ENCODE results near the gene NEDD4L.

The NEDD4L gene

DNA sequence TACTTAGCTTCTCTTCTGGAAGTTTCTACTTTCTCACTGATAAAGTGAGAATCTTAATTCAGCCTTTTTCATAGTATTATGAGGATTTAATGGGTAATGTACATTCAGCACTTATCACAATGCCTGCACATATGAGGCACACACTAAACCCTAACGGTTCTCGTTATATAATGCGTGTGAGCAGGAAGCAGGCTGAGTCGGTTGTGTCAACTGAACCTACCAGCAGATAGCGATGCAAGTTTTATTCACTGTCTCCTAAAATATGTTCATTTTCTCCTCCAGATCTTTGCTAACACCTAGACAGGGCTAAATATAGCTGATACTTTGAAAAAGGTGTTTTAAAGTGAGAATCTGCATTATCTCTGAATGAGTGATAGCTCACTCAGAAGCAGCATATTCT lies 383.3 kb downstream of the NEDD4L start:
- ATAC-seq: no peak
- TF ChIP-seq, protein P1, sequence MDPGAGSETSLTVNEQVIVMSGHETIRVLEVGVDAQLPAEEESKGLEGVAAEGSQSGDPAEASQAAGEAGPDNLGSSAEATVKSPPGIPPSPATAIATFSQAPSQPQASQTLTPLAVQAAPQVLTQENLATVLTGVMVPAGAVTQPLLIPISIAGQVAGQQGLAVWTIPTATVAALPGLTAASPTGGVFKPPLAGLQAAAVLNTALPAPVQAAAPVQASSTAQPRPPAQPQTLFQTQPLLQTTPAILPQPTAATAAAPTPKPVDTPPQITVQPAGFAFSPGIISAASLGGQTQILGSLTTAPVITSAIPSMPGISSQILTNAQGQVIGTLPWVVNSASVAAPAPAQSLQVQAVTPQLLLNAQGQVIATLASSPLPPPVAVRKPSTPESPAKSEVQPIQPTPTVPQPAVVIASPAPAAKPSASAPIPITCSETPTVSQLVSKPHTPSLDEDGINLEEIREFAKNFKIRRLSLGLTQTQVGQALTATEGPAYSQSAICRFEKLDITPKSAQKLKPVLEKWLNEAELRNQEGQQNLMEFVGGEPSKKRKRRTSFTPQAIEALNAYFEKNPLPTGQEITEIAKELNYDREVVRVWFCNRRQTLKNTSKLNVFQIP (CRISPR knock-in tag; IDR thresholded peaks at IDR 0.05; ENCODE audit: borderline replicate concordance, low read depth): no peak
- no peak for TF ChIP-seq ZNF8 (CRISPR knock-in tag; IDR thresholded peaks at IDR 0.05)
- TF ChIP-seq, protein P2, sequence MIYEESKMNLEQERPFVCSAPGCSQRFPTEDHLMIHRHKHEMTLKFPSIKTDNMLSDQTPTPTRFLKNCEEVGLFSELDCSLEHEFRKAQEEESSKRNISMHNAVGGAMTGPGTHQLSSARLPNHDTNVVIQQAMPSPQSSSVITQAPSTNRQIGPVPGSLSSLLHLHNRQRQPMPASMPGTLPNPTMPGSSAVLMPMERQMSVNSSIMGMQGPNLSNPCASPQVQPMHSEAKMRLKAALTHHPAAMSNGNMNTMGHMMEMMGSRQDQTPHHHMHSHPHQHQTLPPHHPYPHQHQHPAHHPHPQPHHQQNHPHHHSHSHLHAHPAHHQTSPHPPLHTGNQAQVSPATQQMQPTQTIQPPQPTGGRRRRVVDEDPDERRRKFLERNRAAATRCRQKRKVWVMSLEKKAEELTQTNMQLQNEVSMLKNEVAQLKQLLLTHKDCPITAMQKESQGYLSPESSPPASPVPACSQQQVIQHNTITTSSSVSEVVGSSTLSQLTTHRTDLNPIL (CRISPR knock-in tag; IDR thresholded peaks at IDR 0.05; ENCODE audit: low read depth): no peak
- TF ChIP-seq TCF4 (CRISPR knock-in tag; IDR thresholded peaks at IDR 0.05; ENCODE audit: borderline replicate concordance): no peak
- TF ChIP-seq ZNF70 (CRISPR knock-in tag; IDR thresholded peaks at IDR 0.05): no peak
- TF ChIP-seq OSR1 (CRISPR knock-in tag; IDR thresholded peaks at IDR 0.05): no peak
- no peak for TF ChIP-seq TOX (CRISPR knock-in tag; IDR thresholded peaks at IDR 0.05; ENCODE audit: borderline replicate concordance)
- TF ChIP-seq ZNF565 (CRISPR knock-in tag; conservative IDR thresholded peaks at IDR 0.05; ENCODE audit: low read depth): no peak
- TF ChIP-seq GLIS3 (CRISPR knock-in tag; IDR thresholded peaks at IDR 0.05): no peak
- no peak for TF ChIP-seq ZFP3 (CRISPR knock-in tag; IDR thresholded peaks at IDR 0.05)
- TF ChIP-seq ESRRG (CRISPR knock-in tag; IDR thresholded peaks at IDR 0.05): no peak
- TF ChIP-seq, protein P3, sequence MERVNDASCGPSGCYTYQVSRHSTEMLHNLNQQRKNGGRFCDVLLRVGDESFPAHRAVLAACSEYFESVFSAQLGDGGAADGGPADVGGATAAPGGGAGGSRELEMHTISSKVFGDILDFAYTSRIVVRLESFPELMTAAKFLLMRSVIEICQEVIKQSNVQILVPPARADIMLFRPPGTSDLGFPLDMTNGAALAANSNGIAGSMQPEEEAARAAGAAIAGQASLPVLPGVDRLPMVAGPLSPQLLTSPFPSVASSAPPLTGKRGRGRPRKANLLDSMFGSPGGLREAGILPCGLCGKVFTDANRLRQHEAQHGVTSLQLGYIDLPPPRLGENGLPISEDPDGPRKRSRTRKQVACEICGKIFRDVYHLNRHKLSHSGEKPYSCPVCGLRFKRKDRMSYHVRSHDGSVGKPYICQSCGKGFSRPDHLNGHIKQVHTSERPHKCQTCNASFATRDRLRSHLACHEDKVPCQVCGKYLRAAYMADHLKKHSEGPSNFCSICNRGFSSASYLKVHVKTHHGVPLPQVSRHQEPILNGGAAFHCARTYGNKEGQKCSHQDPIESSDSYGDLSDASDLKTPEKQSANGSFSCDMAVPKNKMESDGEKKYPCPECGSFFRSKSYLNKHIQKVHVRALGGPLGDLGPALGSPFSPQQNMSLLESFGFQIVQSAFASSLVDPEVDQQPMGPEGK (CRISPR knock-in tag; IDR thresholded peaks at IDR 0.05; ENCODE audit: borderline replicate concordance): no peak
- TF ChIP-seq PPARA (CRISPR knock-in tag; IDR thresholded peaks at IDR 0.05; ENCODE audit: borderline replicate concordance): no peak
- TF ChIP-seq, protein P4, sequence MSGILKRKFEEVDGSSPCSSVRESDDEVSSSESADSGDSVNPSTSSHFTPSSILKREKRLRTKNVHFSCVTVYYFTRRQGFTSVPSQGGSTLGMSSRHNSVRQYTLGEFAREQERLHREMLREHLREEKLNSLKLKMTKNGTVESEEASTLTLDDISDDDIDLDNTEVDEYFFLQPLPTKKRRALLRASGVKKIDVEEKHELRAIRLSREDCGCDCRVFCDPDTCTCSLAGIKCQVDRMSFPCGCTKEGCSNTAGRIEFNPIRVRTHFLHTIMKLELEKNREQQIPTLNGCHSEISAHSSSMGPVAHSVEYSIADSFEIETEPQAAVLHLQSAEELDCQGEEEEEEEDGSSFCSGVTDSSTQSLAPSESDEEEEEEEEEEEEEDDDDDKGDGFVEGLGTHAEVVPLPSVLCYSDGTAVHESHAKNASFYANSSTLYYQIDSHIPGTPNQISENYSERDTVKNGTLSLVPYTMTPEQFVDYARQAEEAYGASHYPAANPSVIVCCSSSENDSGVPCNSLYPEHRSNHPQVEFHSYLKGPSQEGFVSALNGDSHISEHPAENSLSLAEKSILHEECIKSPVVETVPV (CRISPR knock-in tag; IDR thresholded peaks at IDR 0.05): no peak

DNA sequence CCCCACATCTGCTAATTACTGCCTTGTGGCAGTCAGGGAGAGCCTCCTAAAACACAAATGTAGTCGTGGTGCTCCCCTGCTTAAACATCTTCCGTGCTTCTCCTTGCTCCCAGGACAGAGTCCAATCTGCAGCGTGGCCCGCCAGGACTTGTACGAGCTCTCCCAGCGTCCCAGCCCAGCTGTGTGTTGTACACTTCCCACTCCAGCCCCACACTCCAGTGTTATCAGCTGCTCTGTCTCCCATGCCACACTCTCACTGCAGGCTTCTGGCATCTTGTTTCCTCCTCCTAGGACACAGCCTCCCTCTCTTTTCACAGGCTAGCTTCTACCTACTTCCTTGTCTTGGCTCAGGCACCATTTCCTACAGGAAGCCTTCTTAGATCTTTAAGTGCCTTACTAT lies 385.4 kb downstream of the NEDD4L start:
- ATAC-seq: no peak

DNA sequence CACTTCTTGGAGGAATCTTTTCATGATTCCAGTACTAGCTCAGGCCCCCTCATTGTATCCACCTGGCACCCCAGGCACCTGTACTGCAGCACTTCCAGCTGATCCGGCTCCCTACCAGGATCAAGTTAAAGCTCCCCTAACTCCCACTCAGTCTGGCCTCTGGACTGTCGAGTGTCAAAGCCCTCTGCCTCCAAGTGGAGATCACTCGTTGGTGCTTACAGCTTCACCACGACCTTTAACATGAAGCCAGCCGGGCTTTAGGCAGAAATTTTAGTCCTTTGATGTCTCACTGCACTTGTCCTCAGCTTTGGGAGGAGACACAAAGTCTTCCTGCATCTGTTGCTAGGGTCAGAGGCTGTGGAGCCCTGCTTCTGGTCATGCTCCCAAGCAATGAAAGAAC lies 387.2 kb downstream of the NEDD4L start:
- TF ChIP-seq ZNF70 (CRISPR knock-in tag; IDR thresholded peaks at IDR 0.05) (no peak), ZNF8 (CRISPR knock-in tag; IDR thresholded peaks at IDR 0.05) (no peak), SNAI2 (CRISPR knock-in tag; IDR thresholded peaks at IDR 0.05) (no peak), TCF4 (CRISPR knock-in tag; IDR thresholded peaks at IDR 0.05; ENCODE audit: borderline replicate concordance) (no peak)
- TF ChIP-seq, protein P1 (CRISPR knock-in tag; IDR thresholded peaks at IDR 0.05; ENCODE audit: borderline replicate concordance, low read depth): no peak
- no peak for ATAC-seq

More for the DNA sequence above, 385.4 kb downstream of the NEDD4L start:
- TF ChIP-seq, protein P2 (CRISPR knock-in tag; IDR thresholded peaks at IDR 0.05; ENCODE audit: low read depth): no peak
- no peak for TF ChIP-seq ZFP3 (CRISPR knock-in tag; IDR thresholded peaks at IDR 0.05)
- no peak for TF ChIP-seq CSDC2 (CRISPR knock-in tag; IDR thresholded peaks at IDR 0.05)
- no peak for TF ChIP-seq TOX (CRISPR knock-in tag; IDR thresholded peaks at IDR 0.05; ENCODE audit: borderline replicate concordance)
- TF ChIP-seq ZNF70 (CRISPR knock-in tag; IDR thresholded peaks at IDR 0.05): no peak
- TF ChIP-seq SNAI2 (CRISPR knock-in tag; IDR thresholded peaks at IDR 0.05): no peak

DNA sequence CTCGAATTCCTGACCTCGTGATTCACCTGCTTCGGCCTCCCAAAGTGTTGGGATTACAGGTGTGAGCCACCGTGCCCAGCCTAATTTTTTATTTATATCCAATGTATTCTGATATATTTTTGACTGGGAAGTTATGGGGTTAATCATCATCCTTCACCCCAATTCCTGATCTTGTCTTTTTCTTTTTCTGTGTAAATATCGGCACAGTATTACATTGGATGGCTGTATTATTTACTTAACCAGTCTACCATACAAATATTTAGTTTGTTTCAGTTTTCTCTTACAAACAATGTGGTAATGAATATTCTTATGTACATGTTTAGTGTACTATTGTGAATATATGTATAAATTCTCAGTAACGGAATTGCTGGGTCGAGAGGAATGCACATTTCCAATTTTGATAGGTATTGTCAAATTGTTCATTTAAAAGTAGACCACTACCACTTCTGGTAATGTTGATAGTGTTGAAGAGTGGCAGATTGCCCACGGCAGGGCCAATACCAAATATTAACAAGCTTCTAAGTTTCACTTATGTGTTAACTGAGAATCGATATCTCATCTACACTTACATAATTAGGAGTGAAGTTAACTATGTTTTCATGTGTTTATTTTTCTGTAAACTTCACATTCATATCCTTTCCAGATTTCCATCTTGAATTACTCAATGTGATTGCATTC lies 388.2 kb downstream of the NEDD4L start:
- no peak for ATAC-seq
- TF ChIP-seq GLIS3 (CRISPR knock-in tag; IDR thresholded peaks at IDR 0.05) (no peak), ZNF565 (CRISPR knock-in tag; conservative IDR thresholded peaks at IDR 0.05; ENCODE audit: low read depth) (no peak), ZFP3 (CRISPR knock-in tag; IDR thresholded peaks at IDR 0.05) (no peak), ARNTL (CRISPR knock-in tag; IDR thresholded peaks at IDR 0.05; ENCODE audit: borderline replicate concordance, low read depth) (no peak), SNAI2 (CRISPR knock-in tag; IDR thresholded peaks at IDR 0.05) (no peak), BACH2 (CRISPR knock-in tag; IDR thresholded peaks at IDR 0.05; ENCODE audit: borderline replicate concordance) (no peak)
- TF ChIP-seq, protein P3 (CRISPR knock-in tag; IDR thresholded peaks at IDR 0.05; ENCODE audit: borderline replicate concordance): no peak
- TF ChIP-seq, protein P1 (CRISPR knock-in tag; IDR thresholded peaks at IDR 0.05; ENCODE audit: borderline replicate concordance, low read depth): no peak
- TF ChIP-seq, protein P4 (CRISPR knock-in tag; IDR thresholded peaks at IDR 0.05): no peak
